A673 (cell line): ENCODE measurements around the gene SUMF2. TPM values are rescaled to one million over a fixed set of nuclear protein-coding genes. Genes with fewer than 3 reads are reported as not detected.
"Not testable (repeated sequence)": the region's sequence is repeated elsewhere in the genome, so short reads cannot be mapped to it uniquely, and the experiment has no call there.

Source experiments
- BruUV-seq: library from RNA; stranded (reverse); fragments of 400-500 nt; replicated peaks from 2 replicates; lab custom pipeline; 2021; lab: Mats Ljungman, UMichigan
- CTCF ChIA-PET: fragments of 300-600 bp; sonication (Branson Sonifier 250); formaldehyde crosslinking; loops from one replicate; lab custom pipeline; 2022; ENCODE audit warnings: antibody characterized with exemption; lab: Charles Lee
- POLR2A ChIA-PET: fragments of 300-600 bp; sonication (Branson Sonifier 250); formaldehyde crosslinking; loops from one replicate; lab custom pipeline; 2022; ENCODE audit warnings: antibody characterized with exemption; ENCODE audit not compliant: low non-redundant PET; lab: Charles Lee
- DNase-seq: peaks from one replicate; pipeline ENCODE4 v3.0.0-alpha.2; 2015; ENCODE audit warnings: low spot score
- H3K27ac ChIP-seq: fragments of 200-600 bp; sonication (generic); 2 replicates; pipeline ENCODE4 v1.5.1; 2016; ENCODE audit warnings: mixed run types, low read depth, mild to moderate bottlenecking, mixed read lengths, antibody characterized with exemption, low read length; ENCODE audit not compliant: poor library complexity, severe bottlenecking
- H3K27me3 ChIP-seq: fragments of 200-600 bp; sonication (generic); replicated peaks from 2 replicates; pipeline ENCODE4 v1.6.1; 2017; ENCODE audit warnings: mixed run types, low read depth, mild to moderate bottlenecking, mixed read lengths, antibody characterized with exemption, low read length; ENCODE audit not compliant: insufficient read depth, poor library complexity
- H3K36me3 ChIP-seq: fragments of 200-600 bp; sonication (generic); 2 replicates; pipeline ENCODE4 v1.6.1; 2016; ENCODE audit warnings: mixed run types, mild to moderate bottlenecking, mixed read lengths, antibody characterized with exemption, low read length; ENCODE audit not compliant: insufficient read depth, poor library complexity, severe bottlenecking
- H3K4me1 ChIP-seq: fragments of 200-600 bp; sonication (generic); 2 replicates; pipeline ENCODE4 v1.6.1; 2017; ENCODE audit warnings: mixed run types, mild to moderate bottlenecking, mixed read lengths, antibody characterized with exemption, low read length; ENCODE audit not compliant: insufficient read depth, poor library complexity, severe bottlenecking
- H3K4me3 ChIP-seq: fragments of 200-600 bp; sonication (generic); 2 replicates; pipeline ENCODE4 v1.5.1; 2016; ENCODE audit warnings: low read depth, mixed run types, mild to moderate bottlenecking, mixed read lengths, low read length; ENCODE audit not compliant: poor library complexity, severe bottlenecking
- H3K9me3 ChIP-seq: fragments of 200-600 bp; sonication (generic); 2 replicates; pipeline ENCODE4 v1.6.1; 2016; ENCODE audit warnings: mixed run types, low read depth, mild to moderate bottlenecking, mixed read lengths, antibody characterized with exemption, low read length; ENCODE audit not compliant: poor library complexity, severe bottlenecking
- CTCF ChIP-seq: fragments of 300-800, 200-600 bp; sonication (generic); conservative IDR thresholded peaks from 2 replicates; pipeline ENCODE4 v1.5.1; 2017; ENCODE audit warnings: low read depth, mild to moderate bottlenecking, antibody characterized with exemption, low read length, moderate library complexity, mixed read lengths
- EZH2 ChIP-seq: fragments of 200-600 bp; sonication (generic); IDR thresholded peaks from 2 replicates; pipeline ENCODE4 v1.6.1; 2017; ENCODE audit warnings: borderline replicate concordance, low read depth, mild to moderate bottlenecking, mixed read lengths, antibody characterized with exemption, low read length; ENCODE audit not compliant: poor library complexity, severe bottlenecking
- intact Hi-C: fragments of 100-400 bp; cut with micrococcal nuclease; formaldehyde crosslinking; loops from one replicate; pipeline ENCODE4 v1.10.0; 2022; ENCODE audit not compliant: unreplicated experiment
- total RNA-seq: library from RNA; stranded (reverse); gene quantifications from 2 replicates; pipeline ENCODE4 v1.2.3, GENCODE V29; 2021

Gene SUMF2
- total RNA-seq, 1 experiment from 2014 or later = 157 TPM

GRCh38 chr7:56106108-56107073, 42.3 kb downstream of the SUMF2 start, which contains the start of gene CHCHD2:
Gene CHCHD2 (minus strand): TSS chr7:56106476. CDS start chr7:56106413, 63 bp downstream.
- H3K9me3 ChIP-seq = no peaks in the 10 kb centered on the region
- peaks cover 32% of the 10 kb centered on the region for H3K36me3 ChIP-seq
- no peaks in the 10 kb centered on the region for H3K27me3 ChIP-seq
- DNase-seq = peak; percentile 99
- H3K4me1 ChIP-seq = no peaks in the 10 kb centered on the region
- peak within 1 kb of the TSS; percentile 88 for H3K27ac ChIP-seq
- ChIA-PET CTCF (interaction anchor here (1.1 kb wide), 1 partner anchor 31 kb away, joined by 3 read pairs; no protein-coding TSS in a partner anchor), POLR2A (interaction anchor here (0.6 kb wide), 1 partner anchor 19 kb away, joined by 4 read pairs; no protein-coding TSS in a partner anchor)
- no TSS peak for BruUV-seq
- intact Hi-C loops = no loop called here
- peak within 1 kb of the TSS; percentile 99 for H3K4me3 ChIP-seq
- TF ChIP-seq EZH2 = no peak
- no peak for TF ChIP-seq CTCF

- H3K4me1 ChIP-seq = no peaks in the 10 kb centered on the region
- intact Hi-C loops = no loop called here
- BruUV-seq = no TSS peak
- no peak for DNase-seq
- ChIA-PET CTCF (no interaction called here), POLR2A (no interaction called here)
- no peak overlapping the region for H3K27ac ChIP-seq
- H3K4me3 ChIP-seq = no peak overlapping the region
- no peaks in the 10 kb centered on the region for H3K27me3 ChIP-seq
- H3K9me3 ChIP-seq = no peaks in the 10 kb centered on the region
- peaks cover 17% of the 10 kb centered on the region for H3K36me3 ChIP-seq
- no peak for TF ChIP-seq EZH2
- TF ChIP-seq CTCF = no peak
These were observed 43.8 kb downstream of the SUMF2 start for GRCh38 chr7:56107954-56108258.

GRCh38 chr7:56110611-56111010, 46.5 kb downstream of the SUMF2 start:
- DNase-seq = no peak
- BruUV-seq = no TSS peak
- H3K4me1 ChIP-seq = no peaks in the 10 kb centered on the region
- TF ChIP-seq EZH2 = no peak
- no peak for TF ChIP-seq CTCF
- no peaks in the 10 kb centered on the region for H3K9me3 ChIP-seq
- H3K4me3 ChIP-seq = no peak overlapping the region
- H3K27ac ChIP-seq = no peak overlapping the region
- H3K36me3 ChIP-seq = no peaks in the 10 kb centered on the region
- no peaks in the 10 kb centered on the region for H3K27me3 ChIP-seq
- POLR2A ChIA-PET = no interaction called here
- CTCF ChIA-PET = no interaction called here
- intact Hi-C loops = no loop called here

GRCh38 chr7:56112244-56112643, 48.2 kb downstream of the SUMF2 start:
- H3K27ac ChIP-seq, H3K27me3 ChIP-seq, CTCF ChIA-PET, H3K9me3 ChIP-seq, intact Hi-C loops, DNase-seq, H3K4me1 ChIP-seq, H3K4me3 ChIP-seq, BruUV-seq, POLR2A ChIA-PET, H3K36me3 ChIP-seq: not testable (repeated sequence)
